Muscle of arm (tissue), 12 donors: Measurements from ENCODE around the gene ITGA3. TPM values are rescaled to one million over a fixed set of nuclear protein-coding genes. Genes with fewer than 3 reads are reported as not detected.

Source experiments
- DNase-seq: peaks from one replicate; pipeline ENCODE4 v3.0.0-alpha.2; 2013
- polyA plus RNA-seq, 12 donors: library from polyadenylated mRNA; unstranded; fragments of 120-200 nt; gene quantifications; one replicate each; pipeline ENCODE4 v1.2.1, GENCODE V29; 2013; ENCODE audit not compliant: insufficient read length in 12 of 12

ITGA3 gene
- polyA plus RNA-seq, 12 donors, result 16.5 to 44.0 (median 30.0) TPM; not detected in 1

GRCh38 chr17:50067996-50068395 lies 12.1 kb downstream of the ITGA3 start:
- DNase-seq, result no peak

- no peak for DNase-seq
These were observed 15.2 kb downstream of the ITGA3 start for GRCh38 chr17:50070908-50071680.

GRCh38 chr17:50071692-50072091 lies 15.8 kb downstream of the ITGA3 start:
- no peak for DNase-seq

GRCh38 chr17:50072130-50072529 lies 16.2 kb downstream of the ITGA3 start:
- no peak for DNase-seq

- no peak for DNase-seq
These were observed 17.0 kb downstream of the ITGA3 start for GRCh38 chr17:50072925-50073324.

GRCh38 chr17:50074227-50074626 lies 18.3 kb downstream of the ITGA3 start:
- no peak for DNase-seq

- DNase-seq, result no peak
These were observed 19.6 kb downstream of the ITGA3 start for GRCh38 chr17:50075446-50076032.

- DNase-seq, result no peak
These were observed 20.3 kb downstream of the ITGA3 start for GRCh38 chr17:50076221-50076590.

- DNase-seq, result no peak
These were observed 20.8 kb downstream of the ITGA3 start for GRCh38 chr17:50076591-50077235.

- DNase-seq, result no peak
These were observed 22.5 kb downstream of the ITGA3 start for GRCh38 chr17:50078430-50078829.

- DNase-seq, result no peak
These were observed 23.6 kb downstream of the ITGA3 start for GRCh38 chr17:50079334-50080095.

- no peak for DNase-seq
These were observed 24.2 kb downstream of the ITGA3 start for GRCh38 chr17:50080096-50080480.

GRCh38 chr17:50080827-50081226 lies 24.9 kb downstream of the ITGA3 start:
- no peak for DNase-seq

- no peak for DNase-seq
These were observed 25.8 kb downstream of the ITGA3 start for GRCh38 chr17:50081757-50082156.

- DNase-seq, result peak; percentile 74
These were observed 31.5 kb downstream of the ITGA3 start for GRCh38 chr17:50087246-50087911.

- no peak for DNase-seq
These were observed 32.0 kb downstream of the ITGA3 start for GRCh38 chr17:50087912-50088405.

GRCh38 chr17:50088952-50089825 lies 33.3 kb downstream of the ITGA3 start:
- no peak for DNase-seq

- DNase-seq, result no peak
These were observed 34.2 kb downstream of the ITGA3 start for GRCh38 chr17:50090071-50090470.

- no peak for DNase-seq
These were observed 35.3 kb downstream of the ITGA3 start for GRCh38 chr17:50090971-50091917.
